ENCODE results near the gene POLR1G. TPM values are rescaled to one million over a fixed set of nuclear protein-coding genes. Genes with fewer than 3 reads are reported as not detected.

The POLR1G gene
- total and polyA plus RNA-seq, 9 of the 15 experiments (the other 6 are each of a cell fraction or from before 2014, with no cell fraction given) = 3.0 to 50.1 (median 27.4) TPM

DNA sequence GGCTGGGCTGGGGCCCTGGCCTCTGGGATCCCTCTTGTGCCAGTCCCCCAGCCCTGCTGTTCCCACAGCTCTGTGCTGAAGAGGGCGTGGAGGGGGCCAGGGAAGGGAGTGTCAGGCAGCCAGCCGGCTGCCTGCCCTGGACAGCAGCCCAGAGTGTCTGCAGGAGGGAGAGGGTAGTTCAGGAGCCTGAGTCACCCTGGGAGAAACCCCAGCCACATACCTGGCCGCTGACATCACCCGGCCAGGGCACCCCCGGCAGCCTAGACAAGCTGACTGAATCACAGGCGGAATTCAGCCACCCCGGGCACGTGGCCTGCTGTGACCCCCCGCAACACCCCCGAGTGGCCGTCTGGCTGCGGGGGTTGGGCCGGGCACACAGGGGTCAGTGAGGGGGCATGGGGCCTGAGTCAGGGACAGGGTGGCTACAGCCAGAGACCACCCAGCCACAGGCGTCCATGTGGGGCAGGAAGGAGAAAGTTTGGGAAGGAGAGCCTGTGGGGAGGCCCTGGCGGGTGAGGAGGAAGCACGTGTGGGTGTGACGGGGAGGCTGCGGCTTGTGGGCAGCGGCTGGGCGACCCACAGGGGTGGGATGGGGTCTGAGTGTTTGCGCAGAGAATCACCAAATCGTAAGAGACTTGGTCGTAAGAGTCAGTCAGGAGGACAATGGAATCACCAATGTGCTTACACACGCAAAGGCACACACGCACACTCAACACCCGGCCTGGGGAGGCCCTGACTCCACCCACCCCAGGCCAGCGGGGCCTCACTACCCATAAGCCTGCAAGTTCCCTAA, 49.5 kb downstream of the POLR1G start (continued):
- TF ChIP-seq, protein P1, sequence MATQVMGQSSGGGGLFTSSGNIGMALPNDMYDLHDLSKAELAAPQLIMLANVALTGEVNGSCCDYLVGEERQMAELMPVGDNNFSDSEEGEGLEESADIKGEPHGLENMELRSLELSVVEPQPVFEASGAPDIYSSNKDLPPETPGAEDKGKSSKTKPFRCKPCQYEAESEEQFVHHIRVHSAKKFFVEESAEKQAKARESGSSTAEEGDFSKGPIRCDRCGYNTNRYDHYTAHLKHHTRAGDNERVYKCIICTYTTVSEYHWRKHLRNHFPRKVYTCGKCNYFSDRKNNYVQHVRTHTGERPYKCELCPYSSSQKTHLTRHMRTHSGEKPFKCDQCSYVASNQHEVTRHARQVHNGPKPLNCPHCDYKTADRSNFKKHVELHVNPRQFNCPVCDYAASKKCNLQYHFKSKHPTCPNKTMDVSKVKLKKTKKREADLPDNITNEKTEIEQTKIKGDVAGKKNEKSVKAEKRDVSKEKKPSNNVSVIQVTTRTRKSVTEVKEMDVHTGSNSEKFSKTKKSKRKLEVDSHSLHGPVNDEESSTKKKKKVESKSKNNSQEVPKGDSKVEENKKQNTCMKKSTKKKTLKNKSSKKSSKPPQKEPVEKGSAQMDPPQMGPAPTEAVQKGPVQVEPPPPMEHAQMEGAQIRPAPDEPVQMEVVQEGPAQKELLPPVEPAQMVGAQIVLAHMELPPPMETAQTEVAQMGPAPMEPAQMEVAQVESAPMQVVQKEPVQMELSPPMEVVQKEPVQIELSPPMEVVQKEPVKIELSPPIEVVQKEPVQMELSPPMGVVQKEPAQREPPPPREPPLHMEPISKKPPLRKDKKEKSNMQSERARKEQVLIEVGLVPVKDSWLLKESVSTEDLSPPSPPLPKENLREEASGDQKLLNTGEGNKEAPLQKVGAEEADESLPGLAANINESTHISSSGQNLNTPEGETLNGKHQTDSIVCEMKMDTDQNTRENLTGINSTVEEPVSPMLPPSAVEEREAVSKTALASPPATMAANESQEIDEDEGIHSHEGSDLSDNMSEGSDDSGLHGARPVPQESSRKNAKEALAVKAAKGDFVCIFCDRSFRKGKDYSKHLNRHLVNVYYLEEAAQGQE (IDR thresholded peaks at IDR 0.05; ENCODE audit: borderline replicate concordance) = peak; percentile 68
- TF ChIP-seq, protein P1 (CRISPR knock-in tag; IDR thresholded peaks at IDR 0.05; ENCODE audit: low read depth) = peak; percentile 60; the same call in 1 of the 2 replicates
- TF ChIP-seq, protein P2, sequence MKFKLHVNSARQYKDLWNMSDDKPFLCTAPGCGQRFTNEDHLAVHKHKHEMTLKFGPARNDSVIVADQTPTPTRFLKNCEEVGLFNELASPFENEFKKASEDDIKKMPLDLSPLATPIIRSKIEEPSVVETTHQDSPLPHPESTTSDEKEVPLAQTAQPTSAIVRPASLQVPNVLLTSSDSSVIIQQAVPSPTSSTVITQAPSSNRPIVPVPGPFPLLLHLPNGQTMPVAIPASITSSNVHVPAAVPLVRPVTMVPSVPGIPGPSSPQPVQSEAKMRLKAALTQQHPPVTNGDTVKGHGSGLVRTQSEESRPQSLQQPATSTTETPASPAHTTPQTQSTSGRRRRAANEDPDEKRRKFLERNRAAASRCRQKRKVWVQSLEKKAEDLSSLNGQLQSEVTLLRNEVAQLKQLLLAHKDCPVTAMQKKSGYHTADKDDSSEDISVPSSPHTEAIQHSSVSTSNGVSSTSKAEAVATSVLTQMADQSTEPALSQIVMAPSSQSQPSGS (CRISPR knock-in tag; IDR thresholded peaks at IDR 0.05) = peak; percentile 78
- TF ChIP-seq SMC3 (conservative IDR thresholded peaks at IDR 0.05; ENCODE audit: insufficient read depth, low read depth, low read length) = no peak
- peak; percentile 76 for TF ChIP-seq USF2 (CRISPR knock-in tag; IDR thresholded peaks at IDR 0.05)
- TF ChIP-seq, protein P3, sequence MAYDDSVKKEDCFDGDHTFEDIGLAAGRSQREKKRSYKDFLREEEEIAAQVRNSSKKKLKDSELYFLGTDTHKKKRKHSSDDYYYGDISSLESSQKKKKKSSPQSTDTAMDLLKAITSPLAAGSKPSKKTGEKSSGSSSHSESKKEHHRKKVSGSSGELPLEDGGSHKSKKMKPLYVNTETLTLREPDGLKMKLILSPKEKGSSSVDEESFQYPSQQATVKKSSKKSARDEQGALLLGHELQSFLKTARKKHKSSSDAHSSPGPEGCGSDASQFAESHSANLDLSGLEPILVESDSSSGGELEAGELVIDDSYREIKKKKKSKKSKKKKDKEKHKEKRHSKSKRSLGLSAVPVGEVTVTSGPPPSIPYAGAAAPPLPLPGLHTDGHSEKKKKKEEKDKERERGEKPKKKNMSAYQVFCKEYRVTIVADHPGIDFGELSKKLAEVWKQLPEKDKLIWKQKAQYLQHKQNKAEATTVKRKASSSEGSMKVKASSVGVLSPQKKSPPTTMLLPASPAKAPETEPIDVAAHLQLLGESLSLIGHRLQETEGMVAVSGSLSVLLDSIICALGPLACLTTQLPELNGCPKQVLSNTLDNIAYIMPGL (CRISPR knock-in tag; IDR thresholded peaks at IDR 0.05) = no peak
- no peak for TF ChIP-seq FOXJ2 (tag; IDR thresholded peaks at IDR 0.05)
- no peak for TF ChIP-seq WHSC1 (IDR thresholded peaks at IDR 0.05; ENCODE audit: low read length)
- TF ChIP-seq CBX1 (IDR thresholded peaks at IDR 0.05; ENCODE audit: low read depth) = 0 out of 2 replicates have a peak, but pooled peaks have one; percentile 6
- no peak for TF ChIP-seq CXXC5 (CRISPR knock-in tag; IDR thresholded peaks at IDR 0.05)
- no peak for TF ChIP-seq TCFL5 (CRISPR knock-in tag; conservative IDR thresholded peaks at IDR 0.05)
- no peak for TF ChIP-seq SRSF1 (IDR thresholded peaks at IDR 0.05; ENCODE audit: low read depth, low read length)
- no peak for TF ChIP-seq ZNF551 (CRISPR knock-in tag; IDR thresholded peaks at IDR 0.05)

Measured in K562 (cell line).